Mesodermal cell (in vitro differentiated cells): ENCODE data around the gene TRIM25.
"Not testable (repeated sequence)": the region's sequence is repeated elsewhere in the genome, so short reads cannot be mapped to it uniquely, and the experiment has no call there.

Experiments
- H3K27ac ChIP-seq: 2 replicates; pipeline ENCODE4 v1.7.0; 2013; ENCODE audit warnings: mild to moderate bottlenecking, low read depth, low read length, moderate library complexity; ENCODE audit not compliant: severe bottlenecking
- H3K36me3 ChIP-seq: 2 replicates; pipeline ENCODE4 v1.7.1; 2013; ENCODE audit warnings: mild to moderate bottlenecking, low read length, moderate library complexity; ENCODE audit not compliant: control insufficient read depth, insufficient read depth
- H3K4me1 ChIP-seq: one replicate; pipeline ENCODE4 v1.7.1; 2013; ENCODE audit warnings: mild to moderate bottlenecking, low read length; ENCODE audit not compliant: insufficient read depth, control insufficient read depth, poor library complexity, severe bottlenecking
- H3K4me3 ChIP-seq: 2 replicates; pipeline ENCODE4 v1.7.0; 2013; ENCODE audit warnings: low read length, control low read depth, mild to moderate bottlenecking; ENCODE audit not compliant: insufficient read depth, poor library complexity, severe bottlenecking; ENCODE audit errors: extremely low read depth
- H3K9me3 ChIP-seq: 2 replicates; pipeline ENCODE4 v1.7.1; 2013; ENCODE audit warnings: mild to moderate bottlenecking, low read length, moderate library complexity; ENCODE audit not compliant: control insufficient read depth
- WGBS, 2 experiments: methylation state at CpG; one replicate each; pipeline ENCODE4 v1.1.5; 2013; ENCODE audit warnings: missing lambda C conversion rate in 2 of 2; ENCODE audit not compliant: insufficient coverage in 2 of 2; 5-methylcytosine and 5-hydroxymethylcytosine counted together

TRIM25 gene

GRCh38 chr17:56938206-56938605, 24.4 kb upstream of the TRIM25 start:
- not testable (repeated sequence) for H3K9me3 ChIP-seq, H3K4me3 ChIP-seq, H3K27ac ChIP-seq
- Histone ChIP-seq H3K36me3 (peaks cover 91% of the 10 kb centered on the region), H3K4me1 (peaks cover 14% of the 10 kb centered on the region)
- WGBS, 2 experiments = 93 to 100% methylated on average over 2 to 3 of the region's 5 CpGs

- Histone ChIP-seq H3K4me1 (peaks cover 14% of the 10 kb centered on the region), H3K36me3 (peaks cover 90% of the 10 kb centered on the region), H3K4me3 (no peak overlapping the region), H3K27ac (no peak overlapping the region), H3K9me3 (peaks cover under 1% of the 10 kb centered on the region)
- 94 to 100% methylated on average over 2 of the region's 2 CpGs for WGBS, 2 experiments
Measured at GRCh38 chr17:56937687-56938086, 23.8 kb upstream of the TRIM25 start.

- H3K9me3 ChIP-seq = peaks cover 5% of the 10 kb centered on the region
- 95 to 96% methylated on average over 5 of the region's 6 CpGs for WGBS, 2 experiments
- no peak overlapping the region for H3K4me3 ChIP-seq
- H3K27ac ChIP-seq = no peak overlapping the region
- H3K4me1 ChIP-seq = peaks cover 14% of the 10 kb centered on the region
- H3K36me3 ChIP-seq = peaks cover 81% of the 10 kb centered on the region
Measured at GRCh38 chr17:56936697-56937322, 23.0 kb upstream of the TRIM25 start.

- H3K27ac ChIP-seq = no peak overlapping the region
- peaks cover 15% of the 10 kb centered on the region for H3K9me3 ChIP-seq
- peaks cover 14% of the 10 kb centered on the region for H3K4me1 ChIP-seq
- H3K36me3 ChIP-seq = peaks cover 72% of the 10 kb centered on the region
- 93 to 100% methylated on average over 1 to 2 of the region's 3 CpGs for WGBS, 2 experiments
- H3K4me3 ChIP-seq = no peak overlapping the region
Measured at GRCh38 chr17:56935461-56935860, 21.6 kb upstream of the TRIM25 start.

DNA sequence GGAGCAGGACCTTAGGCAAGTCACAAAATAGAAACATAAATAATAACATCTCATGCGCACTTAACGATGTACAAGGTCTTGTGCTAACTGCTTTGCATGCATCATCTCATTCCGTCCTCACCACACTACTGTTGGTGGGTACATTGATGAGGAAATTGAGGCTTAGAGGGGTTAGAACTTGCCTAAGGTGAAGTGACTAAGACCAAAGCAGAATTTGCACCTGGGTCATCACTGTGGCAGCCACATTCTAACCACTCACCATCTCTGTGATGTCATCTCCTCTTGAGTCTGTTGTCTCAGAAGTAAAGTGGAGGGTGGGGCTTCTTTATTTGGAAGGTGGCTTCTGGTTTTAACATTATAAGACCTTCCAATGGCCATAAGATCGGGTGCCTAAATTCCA, 20.4 kb upstream of the TRIM25 start:
- 100% methylated on average over 3 of the region's 4 CpGs; no CpG with 5 or more reads in 1 of the 2 experiments for WGBS, 2 experiments
- no peak overlapping the region for H3K27ac ChIP-seq
- peaks cover 25% of the 10 kb centered on the region for H3K9me3 ChIP-seq
- no peak overlapping the region for H3K4me3 ChIP-seq
- peaks cover 9% of the 10 kb centered on the region for H3K4me1 ChIP-seq
- peaks cover 62% of the 10 kb centered on the region for H3K36me3 ChIP-seq

GRCh38 chr17:56933868-56934267, 20.0 kb upstream of the TRIM25 start:
- peaks cover 28% of the 10 kb centered on the region for H3K9me3 ChIP-seq
- H3K36me3 ChIP-seq = peaks cover 58% of the 10 kb centered on the region

DNA sequence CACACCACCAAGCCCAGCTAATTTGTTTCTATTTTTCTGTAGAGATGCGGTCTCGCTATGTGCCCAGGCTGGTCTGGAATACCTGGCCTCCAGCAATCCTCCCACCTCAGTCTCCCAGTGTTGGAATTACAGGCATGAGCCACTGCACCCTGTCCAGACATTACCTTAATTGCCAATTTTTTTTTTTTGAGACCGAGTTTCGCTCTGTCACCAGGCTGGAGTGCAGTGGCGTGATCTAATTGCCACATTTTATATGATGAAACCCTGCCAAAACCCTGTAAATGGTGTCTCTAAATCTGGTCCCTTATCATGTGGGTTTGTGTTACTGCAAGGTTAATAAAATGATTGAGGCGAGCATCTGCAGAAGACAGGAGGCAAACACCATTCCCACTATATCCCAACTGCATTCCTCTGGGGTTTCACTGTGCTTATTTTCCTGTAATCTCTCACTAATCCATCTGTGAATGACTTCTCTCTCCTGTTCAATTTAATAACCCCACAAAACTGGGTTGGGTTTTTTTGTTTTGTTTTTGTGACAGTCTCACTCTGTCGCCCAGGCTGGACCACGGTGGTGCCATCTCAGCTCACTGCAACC, 19.4 kb upstream of the TRIM25 start:
- no peak overlapping the region for H3K27ac ChIP-seq
- WGBS, 2 experiments = 92 to 95% methylated on average over 2 to 6 of the region's 8 CpGs
- peaks cover 52% of the 10 kb centered on the region for H3K36me3 ChIP-seq
- H3K4me1 ChIP-seq = peaks cover 8% of the 10 kb centered on the region
- H3K4me3 ChIP-seq = no peak overlapping the region
- peaks cover 29% of the 10 kb centered on the region for H3K9me3 ChIP-seq

More at GRCh38 chr17:56933868-56934267, 20.0 kb upstream of the TRIM25 start:
- Histone ChIP-seq H3K27ac (no peak overlapping the region), H3K4me3 (no peak overlapping the region), H3K4me1 (peaks cover 8% of the 10 kb centered on the region)
- 100% methylated on average over 1 of the region's 1 CpG; no CpG with 5 or more reads in 1 of the 2 experiments for WGBS, 2 experiments

- no peak overlapping the region for H3K27ac ChIP-seq
- peaks cover 31% of the 10 kb centered on the region for H3K36me3 ChIP-seq
- peaks cover 29% of the 10 kb centered on the region for H3K9me3 ChIP-seq
- no peaks in the 10 kb centered on the region for H3K4me1 ChIP-seq
- H3K4me3 ChIP-seq = no peak overlapping the region
- WGBS, 2 experiments = no CpG with 5 or more reads among the region's 2 CpGs
Measured at GRCh38 chr17:56930739-56931337, 17.0 kb upstream of the TRIM25 start.

DNA sequence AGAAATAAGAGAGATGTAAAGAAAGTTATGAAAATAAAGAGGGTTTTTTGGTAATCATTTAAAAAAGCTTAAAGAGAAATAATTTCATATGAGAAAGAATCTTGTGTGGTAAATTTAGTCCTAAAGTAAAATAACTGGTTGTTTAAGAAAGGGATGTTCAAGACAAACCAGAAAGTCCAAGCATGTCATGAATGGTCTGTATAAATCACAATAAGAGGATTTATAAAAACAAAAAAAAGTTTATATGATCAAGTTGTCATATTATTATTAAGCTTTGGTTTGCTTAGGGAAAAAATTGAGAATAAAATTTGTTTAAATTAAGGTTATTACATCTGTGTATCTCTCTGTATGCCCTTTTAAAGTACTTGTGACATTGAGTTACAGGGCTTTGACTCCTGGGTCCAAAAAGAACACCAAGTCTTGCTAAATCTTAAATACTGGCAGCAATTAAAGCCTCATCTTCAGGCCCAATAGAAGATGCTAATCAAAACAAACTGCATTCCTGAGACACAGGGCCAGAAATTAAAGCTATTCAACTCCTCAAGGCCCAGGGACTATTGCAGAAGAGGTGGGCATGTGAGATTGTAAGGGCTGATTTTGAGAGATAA, 15.6 kb upstream of the TRIM25 start:
- Histone ChIP-seq H3K4me3 (no peak overlapping the region), H3K4me1 (no peaks in the 10 kb centered on the region), H3K9me3 (peaks cover 29% of the 10 kb centered on the region), H3K36me3 (peaks cover 17% of the 10 kb centered on the region), H3K27ac (no peak overlapping the region)

GRCh38 chr17:56928586-56928985, 14.7 kb upstream of the TRIM25 start:
- Histone ChIP-seq H3K9me3 (peaks cover 29% of the 10 kb centered on the region), H3K4me1 (no peaks in the 10 kb centered on the region), H3K27ac (no peak overlapping the region), H3K4me3 (no peak overlapping the region), H3K36me3 (peaks cover 8% of the 10 kb centered on the region)
- no CpG with 5 or more reads among the region's 2 CpGs for WGBS, 2 experiments

DNA sequence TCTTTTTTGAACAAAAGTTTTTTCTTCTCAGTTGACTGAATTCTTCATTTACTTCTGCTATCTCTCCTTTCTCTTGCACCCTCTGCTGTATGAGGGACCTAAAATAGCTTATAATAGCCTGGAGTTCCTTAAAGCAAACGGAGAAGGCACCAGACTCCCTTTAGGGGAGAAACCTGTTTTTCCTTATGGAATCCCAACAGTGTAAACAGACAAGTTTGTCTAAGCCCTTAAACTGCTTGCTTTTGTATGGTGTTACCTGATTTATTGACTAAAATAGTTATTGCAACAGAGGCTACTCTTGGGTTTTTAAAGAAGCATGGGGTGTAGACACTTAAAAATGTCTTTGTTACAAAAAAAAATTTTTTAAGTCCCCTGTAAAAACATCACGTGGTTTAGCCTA, 12.9 kb upstream of the TRIM25 start:
- no peaks in the 10 kb centered on the region for H3K4me1 ChIP-seq
- H3K36me3 ChIP-seq = no peaks in the 10 kb centered on the region
- H3K4me3 ChIP-seq = no peak overlapping the region
- H3K9me3 ChIP-seq = peaks cover 24% of the 10 kb centered on the region
- 72 to 79% methylated on average over 2 of the region's 2 CpGs for WGBS, 2 experiments
- H3K27ac ChIP-seq = no peak overlapping the region
